Measurements from ENCODE around the gene ATG7.

The ATG7 gene

GRCh38 chr3:11583235-11583634 lies 311.0 kb downstream of the ATG7 start:
- Histone ChIP-seq H3F3A (ENCODE audit: insufficient read depth) (peaks cover 20% of the 10 kb centered on the region), H4K20me1 (ENCODE audit: low read depth, low read length) (no peaks in the 10 kb centered on the region), H3K27ac (ENCODE audit: low read depth, low read length) (peak overlapping the region; percentile 75), H3K79me2 (ENCODE audit: insufficient read depth, low read length) (peaks cover 94% of the 10 kb centered on the region), H3K4me2 (ENCODE audit: low read depth, low read length, poor library complexity, severe bottlenecking) (peak overlapping the region; percentile 65), H2AFZ (ENCODE audit: low read depth, low read length, severe bottlenecking) (no peak overlapping the region), H3K4me3 (ENCODE audit: insufficient read depth, low read length, poor library complexity, severe bottlenecking) (no peak overlapping the region), H3K9ac (ENCODE audit: low read length) (peak overlapping the region; percentile 39), H3K9me2 (replicated peaks; ENCODE audit: insufficient read depth, low read length) (no peaks in the 10 kb centered on the region), H3K9me3 (ENCODE audit: insufficient read depth, low read length) (no peaks in the 10 kb centered on the region), H3K27me3 (ENCODE audit: low read length) (no peaks in the 10 kb centered on the region), H3K36me3 (ENCODE audit: low read length) (no peaks in the 10 kb centered on the region)
- TF ChIP-seq CTCF (IDR thresholded peaks at IDR 0.05; ENCODE audit: insufficient read depth, low read length, poor library complexity, severe bottlenecking), result no peak
- no peak for TF ChIP-seq EZH2phosphoT487 (conservative IDR thresholded peaks at IDR 0.05; ENCODE audit: low read length)

- Histone ChIP-seq H3K27ac (ENCODE audit: low read depth, low read length) (peak overlapping the region; percentile 75), H3K9ac (ENCODE audit: low read length) (peak overlapping the region; percentile 39; the same call in 1 of the 2 replicates), H4K20me1 (ENCODE audit: low read depth, low read length) (no peaks in the 10 kb centered on the region)
Observed at GRCh38 chr3:11583638-11584046, 311.4 kb downstream of the ATG7 start.

GRCh38 chr3:11584570-11584969 lies 312.4 kb downstream of the ATG7 start:
- H3K9me2 ChIP-seq (replicated peaks; ENCODE audit: insufficient read depth, low read length), result no peaks in the 10 kb centered on the region
- no peaks in the 10 kb centered on the region for H3K9me3 ChIP-seq (ENCODE audit: insufficient read depth, low read length)
- no peak overlapping the region for H3K9ac ChIP-seq (ENCODE audit: low read length)
- peak overlapping the region; percentile 75; the same call in 1 of the 2 replicates for H3K27ac ChIP-seq (ENCODE audit: low read depth, low read length)
- no peaks in the 10 kb centered on the region for H4K20me1 ChIP-seq (ENCODE audit: low read depth, low read length)
- TF ChIP-seq CTCF (IDR thresholded peaks at IDR 0.05; ENCODE audit: insufficient read depth, low read length, poor library complexity, severe bottlenecking) (no peak), EZH2phosphoT487 (conservative IDR thresholded peaks at IDR 0.05; ENCODE audit: low read length) (no peak)
- no peak overlapping the region for H3K4me2 ChIP-seq (ENCODE audit: low read depth, low read length, poor library complexity, severe bottlenecking)
- peaks cover 20% of the 10 kb centered on the region for H3F3A ChIP-seq (ENCODE audit: insufficient read depth)
- H3K4me3 ChIP-seq (ENCODE audit: insufficient read depth, low read length, poor library complexity, severe bottlenecking), result no peak overlapping the region
- H3K79me2 ChIP-seq (ENCODE audit: insufficient read depth, low read length), result peaks cover 100% of the 10 kb centered on the region
- no peaks in the 10 kb centered on the region for H3K27me3 ChIP-seq (ENCODE audit: low read length)
- H3K36me3 ChIP-seq (ENCODE audit: low read length), result no peaks in the 10 kb centered on the region
- no peak overlapping the region for H2AFZ ChIP-seq (ENCODE audit: low read depth, low read length, severe bottlenecking)

More at GRCh38 chr3:11583638-11584046, 311.4 kb downstream of the ATG7 start:
- TF ChIP-seq CTCF (IDR thresholded peaks at IDR 0.05; ENCODE audit: insufficient read depth, low read length, poor library complexity, severe bottlenecking), result no peak
- Histone ChIP-seq H3K79me2 (ENCODE audit: insufficient read depth, low read length) (peaks cover 98% of the 10 kb centered on the region), H2AFZ (ENCODE audit: low read depth, low read length, severe bottlenecking) (no peak overlapping the region), H3K4me2 (ENCODE audit: low read depth, low read length, poor library complexity, severe bottlenecking) (peak overlapping the region; percentile 65), H3K36me3 (ENCODE audit: low read length) (no peaks in the 10 kb centered on the region), H3F3A (ENCODE audit: insufficient read depth) (peaks cover 20% of the 10 kb centered on the region), H3K27me3 (ENCODE audit: low read length) (no peaks in the 10 kb centered on the region), H3K4me3 (ENCODE audit: insufficient read depth, low read length, poor library complexity, severe bottlenecking) (no peak overlapping the region), H3K9me2 (replicated peaks; ENCODE audit: insufficient read depth, low read length) (no peaks in the 10 kb centered on the region), H3K9me3 (ENCODE audit: insufficient read depth, low read length) (no peaks in the 10 kb centered on the region)

Data from SU-DHL-6 (cell line).